HG02981 (cell line): Measurements from ENCODE around the gene DNAH3.
"Not testable (repeated sequence)": the region's sequence is repeated elsewhere in the genome, so short reads cannot be mapped to it uniquely, and the experiment has no call there.

Experiments
- ATAC-seq: cut with Tn5 transposase; IDR thresholded peaks from one replicate; pipeline ENCODE4 v1.9.1; 2021; ENCODE audit warnings: mild to moderate bottlenecking, moderate library complexity; ENCODE audit not compliant: unreplicated experiment

The DNAH3 gene, protein sequence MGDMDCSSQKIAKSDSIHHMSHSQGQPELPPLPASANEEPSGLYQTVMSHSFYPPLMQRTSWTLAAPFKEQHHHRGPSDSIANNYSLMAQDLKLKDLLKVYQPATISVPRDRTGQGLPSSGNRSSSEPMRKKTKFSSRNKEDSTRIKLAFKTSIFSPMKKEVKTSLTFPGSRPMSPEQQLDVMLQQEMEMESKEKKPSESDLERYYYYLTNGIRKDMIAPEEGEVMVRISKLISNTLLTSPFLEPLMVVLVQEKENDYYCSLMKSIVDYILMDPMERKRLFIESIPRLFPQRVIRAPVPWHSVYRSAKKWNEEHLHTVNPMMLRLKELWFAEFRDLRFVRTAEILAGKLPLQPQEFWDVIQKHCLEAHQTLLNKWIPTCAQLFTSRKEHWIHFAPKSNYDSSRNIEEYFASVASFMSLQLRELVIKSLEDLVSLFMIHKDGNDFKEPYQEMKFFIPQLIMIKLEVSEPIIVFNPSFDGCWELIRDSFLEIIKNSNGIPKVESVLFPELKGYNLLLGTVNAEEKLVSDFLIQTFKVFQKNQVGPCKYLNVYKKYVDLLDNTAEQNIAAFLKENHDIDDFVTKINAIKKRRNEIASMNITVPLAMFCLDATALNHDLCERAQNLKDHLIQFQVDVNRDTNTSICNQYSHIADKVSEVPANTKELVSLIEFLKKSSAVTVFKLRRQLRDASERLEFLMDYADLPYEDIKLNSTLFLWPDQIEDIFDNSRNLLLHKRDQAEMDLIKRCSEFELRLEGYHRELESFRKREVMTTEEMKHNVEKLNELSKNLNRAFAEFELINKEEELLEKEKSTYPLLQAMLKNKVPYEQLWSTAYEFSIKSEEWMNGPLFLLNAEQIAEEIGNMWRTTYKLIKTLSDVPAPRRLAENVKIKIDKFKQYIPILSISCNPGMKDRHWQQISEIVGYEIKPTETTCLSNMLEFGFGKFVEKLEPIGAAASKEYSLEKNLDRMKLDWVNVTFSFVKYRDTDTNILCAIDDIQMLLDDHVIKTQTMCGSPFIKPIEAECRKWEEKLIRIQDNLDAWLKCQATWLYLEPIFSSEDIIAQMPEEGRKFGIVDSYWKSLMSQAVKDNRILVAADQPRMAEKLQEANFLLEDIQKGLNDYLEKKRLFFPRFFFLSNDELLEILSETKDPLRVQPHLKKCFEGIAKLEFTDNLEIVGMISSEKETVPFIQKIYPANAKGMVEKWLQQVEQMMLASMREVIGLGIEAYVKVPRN (N-terminal part only)

DNA sequence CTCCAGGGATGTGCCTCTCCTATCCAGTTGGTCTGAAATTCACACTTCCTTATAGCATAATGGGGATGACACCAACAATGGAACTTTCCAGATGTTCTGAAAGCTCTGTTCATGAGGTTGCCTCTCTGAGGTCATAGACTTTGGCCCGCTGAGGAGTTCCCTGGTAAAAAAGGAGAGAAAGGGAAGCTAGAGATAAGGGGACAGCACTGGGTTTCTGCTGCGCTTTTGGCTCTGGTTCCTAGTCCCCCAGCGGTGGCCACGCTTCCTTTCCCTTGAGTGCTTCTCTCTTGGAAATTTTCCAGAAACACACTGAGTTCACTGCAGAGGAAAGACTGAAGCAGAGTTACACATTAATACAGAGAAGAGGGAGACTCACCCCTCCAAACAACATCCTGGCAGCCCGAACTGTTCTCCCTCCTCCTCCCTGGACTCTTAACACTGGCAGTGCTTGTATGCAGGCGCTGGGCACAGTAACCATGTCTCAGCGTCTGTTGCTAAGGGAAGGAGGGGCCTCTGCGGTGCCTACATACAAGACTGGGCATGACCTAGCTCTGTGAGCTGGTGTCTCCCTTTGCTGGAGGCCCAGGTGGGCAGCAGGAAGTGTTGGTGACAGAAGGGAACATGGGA is at the start of gene DNAH3:
Gene DNAH3 (minus strand): TSS at position 472 of the 627 bp plus-strand sequence. CDS start 527 bp downstream, outside the sequence.
- ATAC-seq, result no peak

DNA sequence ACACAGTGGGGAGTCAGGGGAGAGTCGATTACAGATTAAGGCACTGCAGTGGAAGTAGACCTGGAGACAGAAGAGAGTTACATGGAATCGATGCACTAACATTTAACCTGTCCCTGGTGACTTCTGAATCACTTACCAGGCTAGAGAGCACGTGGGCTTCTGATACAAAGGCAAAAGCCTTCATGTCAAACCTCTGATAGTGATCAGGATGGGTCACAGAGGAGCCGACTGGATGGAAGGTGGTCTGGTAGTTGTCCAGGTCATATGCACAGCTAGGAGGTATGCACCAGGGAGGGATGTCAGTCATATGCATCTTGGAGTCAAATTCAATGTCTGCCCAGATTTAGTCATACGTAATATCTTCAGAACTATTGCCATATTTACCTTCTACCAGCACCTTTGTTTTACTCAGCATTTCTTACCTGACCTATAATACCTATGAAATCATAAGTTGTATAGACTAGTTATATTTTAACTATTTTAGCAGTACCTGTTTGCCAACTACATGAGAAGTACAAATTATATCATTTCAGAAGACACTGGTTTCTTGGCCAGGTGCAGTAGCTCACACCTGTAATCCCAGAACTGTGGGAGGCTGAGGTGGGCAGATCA is 49.1 kb upstream of the DNAH3 start:
- ATAC-seq, result no peak

DNA sequence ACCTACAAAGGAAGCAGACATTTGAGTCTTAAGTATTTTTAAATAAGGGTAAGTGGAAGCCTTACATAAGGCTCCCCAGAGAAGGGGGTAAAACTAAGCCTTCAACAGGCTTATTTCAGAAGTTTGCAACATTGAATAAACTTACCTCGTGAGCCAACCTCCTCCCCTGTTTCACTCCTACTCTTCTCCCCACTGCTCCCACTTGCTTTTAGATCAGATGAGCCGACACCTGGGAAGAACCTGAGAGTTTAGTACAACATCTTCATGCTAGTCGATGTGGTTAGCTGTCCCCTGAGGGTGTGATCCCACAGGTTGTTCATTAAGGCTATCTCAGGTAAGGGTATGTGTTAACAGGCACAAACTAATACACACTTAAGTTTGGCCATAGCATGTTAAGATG is 47.0 kb upstream of the DNAH3 start:
- ATAC-seq, result no peak

DNA sequence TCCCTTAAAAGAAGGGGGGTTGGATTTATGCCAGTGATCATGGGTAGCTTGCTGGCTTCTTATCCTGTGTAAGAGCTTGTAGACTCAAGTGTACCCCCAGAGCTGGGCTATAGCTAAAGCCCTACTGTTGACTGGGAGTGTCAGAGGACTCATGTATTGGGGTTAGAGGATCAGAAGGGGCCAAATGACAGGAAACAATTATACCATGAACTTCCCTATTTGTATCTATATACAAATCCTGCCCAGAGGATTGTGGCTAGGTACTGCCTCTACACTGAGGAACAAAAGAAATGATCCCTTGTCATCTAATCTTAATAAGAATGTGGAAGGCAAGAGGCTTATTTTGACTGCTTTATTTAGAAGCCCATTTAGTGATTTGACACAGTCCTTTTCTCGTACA is 46.5 kb upstream of the DNAH3 start:
- ATAC-seq, result no peak

DNA sequence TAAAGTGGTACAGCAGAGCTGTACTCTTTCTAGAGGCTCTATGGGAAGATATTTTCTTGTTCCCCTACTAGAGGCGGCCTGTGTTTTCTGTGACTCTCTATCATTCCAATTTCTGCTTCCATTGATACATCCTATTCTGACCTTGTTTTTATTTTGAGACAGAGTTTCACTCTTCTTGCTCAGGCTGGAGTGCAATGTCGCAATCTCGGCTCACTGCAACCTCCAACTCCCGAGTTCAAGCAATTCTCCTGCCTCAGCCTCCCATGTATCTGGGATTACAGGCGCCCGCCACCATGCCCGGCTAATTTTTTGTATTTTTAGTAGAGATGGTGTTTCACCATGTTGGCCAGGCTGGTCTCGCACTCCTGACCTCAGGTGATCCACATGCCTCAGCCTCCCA is 44.7 kb upstream of the DNAH3 start:
- ATAC-seq, result not testable (repeated sequence)

DNA sequence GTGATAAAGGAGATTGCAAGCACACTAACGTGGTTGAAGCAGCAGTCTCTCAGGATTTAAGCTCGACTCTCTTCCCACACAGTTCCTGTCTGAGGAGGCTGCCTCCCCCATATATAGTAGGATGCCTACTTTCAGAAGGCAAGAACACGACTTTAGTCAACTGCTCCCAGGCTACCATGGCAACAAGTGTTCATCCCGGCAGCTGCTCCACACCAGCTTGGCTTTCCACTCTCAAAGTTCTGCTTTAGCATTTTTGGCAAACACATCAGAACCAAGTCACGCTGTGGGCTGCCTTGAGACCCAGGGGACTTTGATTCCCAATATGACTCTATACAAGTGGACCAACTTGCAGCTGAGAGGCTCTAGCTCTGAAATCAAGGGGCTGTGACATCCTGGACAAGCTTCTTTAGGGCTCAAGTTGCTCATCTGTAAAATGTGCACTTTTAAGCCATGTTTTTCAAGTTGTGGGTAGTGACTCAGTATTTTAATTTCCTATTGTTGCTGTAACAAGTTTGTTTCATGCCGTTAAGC is 44.2 kb upstream of the DNAH3 start:
- no peak for ATAC-seq

DNA sequence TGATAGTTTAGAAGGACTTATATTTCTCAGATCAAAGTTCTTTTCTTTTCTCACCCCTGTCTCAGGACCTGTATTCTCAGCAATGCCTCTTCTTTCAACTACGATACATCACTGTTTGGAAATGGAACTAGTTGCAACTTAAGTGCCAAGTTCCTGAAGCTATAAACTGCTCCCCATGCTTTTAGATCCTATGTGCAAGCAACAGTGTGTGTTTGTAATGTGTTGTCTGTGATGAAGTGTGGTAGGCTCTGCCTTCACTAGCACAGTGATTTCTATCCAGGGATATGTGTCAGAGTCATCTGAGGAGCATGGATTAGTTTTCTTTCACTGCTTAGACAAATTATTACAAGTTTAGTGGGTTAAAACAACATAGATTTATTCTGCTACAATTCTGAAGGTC is 42.3 kb upstream of the DNAH3 start:
- ATAC-seq, result no peak

DNA sequence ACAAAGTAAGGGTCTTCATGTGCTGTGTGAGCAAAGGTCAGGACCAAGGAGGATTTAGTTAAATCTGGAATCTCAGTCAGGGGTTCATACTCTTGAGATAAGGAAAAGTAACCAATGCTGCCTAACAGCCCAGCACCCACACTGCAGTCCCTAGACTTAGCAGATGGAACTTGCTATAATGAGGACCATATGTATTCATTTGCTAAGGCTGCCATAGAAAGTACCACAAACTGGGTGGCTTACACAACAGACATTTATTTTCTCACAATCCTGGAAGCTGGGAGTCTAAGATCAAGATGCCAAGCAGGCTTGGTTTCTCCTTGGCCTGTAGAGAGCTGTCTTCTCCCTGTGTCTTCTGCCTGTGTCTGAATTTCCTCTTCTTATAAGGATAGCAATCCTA is 40.0 kb upstream of the DNAH3 start:
- no peak for ATAC-seq

DNA sequence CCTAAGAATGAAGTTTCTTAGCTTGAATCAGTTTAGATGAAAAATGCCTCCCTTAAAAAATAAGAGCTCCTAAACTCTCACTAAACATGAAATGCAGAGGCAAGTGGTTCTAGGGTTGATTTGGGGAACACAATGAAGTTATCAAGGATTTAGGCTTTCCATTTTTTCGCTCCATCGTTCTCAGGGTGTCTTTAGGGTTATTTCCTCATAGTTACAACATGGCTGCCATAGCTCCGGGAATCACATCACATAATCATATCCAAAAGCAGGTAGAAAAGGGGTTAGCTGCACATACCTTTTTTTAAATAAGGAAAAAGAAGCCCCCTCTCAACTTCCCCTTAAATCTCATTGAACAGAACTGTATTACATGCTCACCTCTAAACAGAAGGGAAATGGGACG is 39.4 kb upstream of the DNAH3 start:
- ATAC-seq, result no peak

DNA sequence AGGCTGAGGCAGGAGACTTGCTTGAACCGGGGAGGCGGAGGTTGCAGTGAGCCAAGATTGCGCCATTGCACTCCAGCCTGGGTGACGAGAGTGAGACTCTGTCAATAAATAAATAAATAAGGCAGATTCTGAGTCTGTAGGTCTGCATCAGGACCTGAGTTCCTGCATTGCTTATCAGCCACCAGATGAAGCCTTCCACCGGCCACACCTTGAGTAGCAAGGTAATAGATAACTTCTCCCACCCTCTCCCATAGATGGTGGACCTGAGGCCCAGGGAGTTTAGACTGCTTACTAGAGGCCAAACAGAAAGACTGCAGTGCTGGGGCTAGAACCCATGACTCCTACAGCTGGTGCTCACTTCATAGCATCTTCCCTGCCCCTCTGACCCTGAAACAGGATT is 38.7 kb upstream of the DNAH3 start:
- no peak for ATAC-seq

DNA sequence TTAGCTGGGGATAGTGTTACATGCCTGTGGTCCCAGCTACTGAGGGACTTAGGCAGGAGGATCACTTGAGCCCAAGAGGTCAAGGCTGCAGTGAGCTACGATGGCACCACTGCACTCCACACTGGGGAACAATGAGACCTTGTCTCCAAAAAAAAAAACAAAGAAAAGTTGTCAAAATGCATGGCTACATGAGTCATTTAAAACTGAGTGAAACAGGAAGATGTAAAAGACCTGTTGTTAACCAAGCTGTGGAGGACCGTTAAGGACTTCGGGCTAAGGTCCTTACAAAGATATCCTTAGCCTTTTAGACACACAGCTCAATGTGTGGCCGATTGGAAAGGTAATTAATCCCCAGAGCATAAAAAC is 35.7 kb upstream of the DNAH3 start:
- no peak for ATAC-seq

DNA sequence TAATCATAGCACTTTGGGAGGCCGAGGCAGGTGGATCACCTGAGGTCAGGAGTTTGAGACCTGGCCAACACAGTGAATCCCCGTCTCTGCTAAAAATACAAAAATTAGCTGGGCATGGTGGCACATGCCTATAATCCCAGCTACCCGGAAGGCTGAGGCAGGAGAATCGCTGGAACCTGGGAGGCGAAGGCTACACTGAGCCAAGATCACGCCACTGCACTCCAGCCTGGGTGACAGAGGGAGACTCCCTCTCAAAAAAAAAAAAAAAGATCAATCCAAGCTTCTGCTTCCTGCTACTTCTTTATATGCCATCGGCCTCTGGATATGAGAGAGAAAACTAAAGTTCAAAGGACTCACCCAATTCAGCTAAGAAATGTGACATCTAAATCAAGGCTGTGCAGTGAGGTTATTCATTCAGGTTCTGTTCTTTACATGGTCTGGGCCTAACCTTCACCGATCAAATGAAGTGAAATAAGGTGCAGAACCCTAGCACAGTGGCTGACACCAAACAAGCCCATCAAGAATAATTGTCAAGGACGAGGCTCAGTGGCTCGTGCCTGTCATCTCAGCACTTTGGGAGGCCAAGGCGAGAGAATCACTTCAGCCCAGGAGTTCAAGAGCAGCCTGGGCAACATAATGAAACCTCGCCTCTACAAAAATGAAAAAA is 35.1 kb upstream of the DNAH3 start:
- no peak for ATAC-seq

DNA sequence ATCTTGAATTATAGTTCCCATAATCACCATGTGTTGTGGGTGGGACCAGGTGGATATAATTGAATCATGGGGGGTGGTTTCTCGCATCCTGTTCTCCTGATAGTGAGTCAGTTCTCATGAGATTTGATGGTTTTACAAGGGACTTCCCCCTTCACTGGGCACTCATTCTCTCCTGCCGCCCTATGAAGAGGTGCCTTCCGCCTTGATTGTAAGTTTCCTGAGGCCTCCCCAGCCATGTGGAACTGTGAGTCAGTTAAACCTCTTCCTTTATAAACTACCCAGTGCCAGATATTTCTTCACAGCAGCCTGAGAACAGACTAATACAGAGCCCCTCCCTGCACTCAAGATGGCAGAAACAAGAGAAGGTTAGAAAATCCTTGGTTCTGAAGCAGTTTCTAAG is 34.2 kb upstream of the DNAH3 start:
- no peak for ATAC-seq

DNA sequence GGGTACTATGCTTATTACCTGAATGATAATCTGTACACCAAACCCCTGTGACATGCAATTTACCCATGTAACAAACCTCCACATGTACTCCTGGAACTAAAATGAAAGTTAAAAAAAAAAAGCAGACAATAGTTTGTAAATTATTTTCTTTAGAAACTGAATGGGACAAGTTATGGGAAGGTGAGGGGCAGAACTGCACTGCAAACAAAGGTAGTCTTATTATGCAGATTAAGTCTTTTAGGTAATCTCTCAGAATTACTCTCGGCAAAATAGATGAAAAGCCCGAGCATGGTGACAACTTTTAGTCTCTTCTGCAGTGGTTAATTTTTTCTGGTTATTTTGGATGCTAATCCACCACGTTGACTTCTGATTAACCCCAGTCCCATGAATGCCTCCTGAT is 33.3 kb upstream of the DNAH3 start:
- no peak for ATAC-seq

DNA sequence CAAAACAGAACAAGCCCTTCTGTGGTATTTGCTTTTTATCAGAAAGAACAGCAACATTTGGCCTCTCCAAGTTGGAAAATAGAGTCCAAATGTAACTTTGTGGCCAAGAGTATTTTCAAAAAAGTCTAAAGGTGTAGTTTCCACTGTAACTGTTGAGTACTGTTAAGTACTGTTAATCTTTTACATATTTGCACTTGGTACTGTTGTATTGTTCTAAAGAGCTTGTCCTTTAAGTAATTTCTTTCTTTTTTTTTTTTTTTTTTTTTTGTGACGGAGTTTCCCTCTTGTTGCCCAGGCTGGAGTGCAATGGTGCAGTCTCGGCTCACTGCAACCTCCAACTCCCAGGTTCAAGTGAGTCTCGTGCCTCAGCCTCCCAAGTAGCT is 29.3 kb upstream of the DNAH3 start:
- ATAC-seq, result no peak

DNA sequence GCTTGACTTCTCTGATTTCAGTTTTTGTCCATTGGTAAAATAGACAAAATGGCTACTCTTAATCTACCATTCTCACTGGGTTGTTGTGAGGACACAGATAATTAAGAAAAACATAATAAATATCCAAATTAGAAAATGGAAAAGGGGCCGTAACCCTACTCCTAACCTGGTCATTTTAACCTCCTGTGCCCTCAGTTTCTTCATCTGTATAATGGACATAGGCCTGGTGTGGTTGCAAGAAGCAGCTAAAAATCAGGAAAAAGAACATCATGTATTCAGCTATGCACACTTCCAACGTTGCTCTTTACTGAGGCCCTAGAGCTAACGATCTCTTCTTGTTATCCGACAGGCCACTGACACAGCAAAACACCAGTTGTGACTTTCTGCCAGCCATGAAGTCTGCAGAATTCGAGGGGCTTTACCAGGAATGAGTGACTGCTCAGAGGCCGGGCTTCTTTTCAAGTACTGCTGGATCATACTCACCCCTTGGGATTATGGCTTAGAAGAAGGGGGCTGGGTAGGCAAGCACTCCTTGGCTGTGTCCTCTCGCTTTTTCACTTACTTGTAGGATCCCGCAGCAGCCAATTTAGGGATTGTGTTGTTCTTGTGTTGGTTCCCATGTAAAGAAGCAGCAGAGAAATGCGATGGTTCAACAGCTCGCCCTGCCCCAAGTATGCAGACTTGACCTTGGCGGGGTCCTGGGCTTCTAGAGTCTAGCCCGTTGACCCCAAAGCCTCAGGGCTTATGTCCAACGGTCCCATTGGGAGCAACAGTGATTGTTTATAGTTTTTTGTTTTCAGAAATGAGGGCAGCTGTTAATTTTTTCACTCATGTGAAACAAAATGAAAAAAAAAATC is 28.7 kb upstream of the DNAH3 start:
- no peak for ATAC-seq

DNA sequence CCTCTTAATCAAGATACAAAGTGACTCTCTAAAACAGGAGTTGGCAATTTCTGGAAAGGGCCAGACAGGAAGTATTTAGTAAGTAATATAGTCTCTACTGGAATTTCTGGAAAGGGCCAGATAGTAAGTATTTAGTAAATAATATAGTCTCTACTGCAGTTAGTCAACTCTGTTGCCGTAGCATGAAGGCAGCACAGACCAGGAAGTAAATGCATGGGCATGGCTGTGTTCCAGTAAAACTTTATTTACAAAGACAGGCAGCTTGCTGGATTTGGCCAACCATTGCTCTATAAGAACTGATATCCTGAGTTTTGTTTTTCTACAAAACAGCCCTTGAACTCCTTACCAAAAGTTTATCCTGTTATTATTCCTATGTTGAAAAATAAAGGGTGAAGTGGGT is 24.8 kb upstream of the DNAH3 start:
- no peak for ATAC-seq

DNA sequence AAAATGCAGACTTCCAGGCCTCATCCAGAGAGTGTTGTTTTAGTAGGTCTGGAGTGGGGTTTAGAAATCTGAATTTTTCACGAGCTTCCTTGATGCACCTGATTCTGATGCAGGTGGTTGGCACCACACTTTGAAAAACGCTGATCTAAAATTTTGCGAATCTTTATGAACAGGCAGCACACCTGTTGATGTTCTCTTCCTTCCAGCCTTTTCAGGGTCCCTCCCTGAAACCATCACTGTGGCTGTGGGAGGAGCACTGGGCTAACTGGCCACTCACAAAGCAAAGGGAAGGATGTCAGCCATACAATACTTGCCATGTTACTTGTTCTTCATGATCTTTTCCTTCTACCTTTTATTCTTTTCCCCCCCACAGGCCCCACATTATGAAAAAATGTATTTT is 22.0 kb upstream of the DNAH3 start:
- ATAC-seq, result no peak

DNA sequence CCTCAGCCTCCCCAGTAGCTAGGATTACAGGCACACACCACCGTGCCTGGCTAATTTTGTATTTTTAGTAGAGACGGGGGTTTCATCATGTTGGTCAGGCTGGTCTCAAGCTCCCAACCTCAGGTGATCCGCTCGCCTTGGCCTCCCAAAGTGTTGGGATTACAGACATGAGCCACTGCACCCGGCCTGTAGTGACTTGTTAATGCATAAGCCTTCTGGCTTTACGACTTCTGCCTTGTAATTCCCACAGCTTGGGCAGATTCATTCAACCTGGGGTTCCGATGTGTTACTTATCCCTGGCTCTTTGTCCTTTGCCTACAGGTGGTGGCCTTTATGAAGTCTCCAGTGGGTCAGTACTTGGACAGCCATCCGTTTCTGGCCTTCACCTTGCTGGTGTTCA is 19.5 kb upstream of the DNAH3 start:
- ATAC-seq, result not testable (repeated sequence)
